Endothelial cell of umbilical vein (primary cell): ENCODE measurements around the gene LIMK2. TPM values are rescaled to one million over a fixed set of nuclear protein-coding genes. Genes with fewer than 3 reads are reported as not detected.

Source experiments
- BruUV-seq: library from RNA; stranded (reverse); fragments of 400-500 nt; replicated peaks from 2 replicates; lab custom pipeline; 2021; lab: Mats Ljungman, UMichigan
- CTCF ChIA-PET: fragments of 300-600, 350-600 bp; sonication (Branson Sonifier 250); formaldehyde crosslinking; loops from one replicate; lab custom pipeline; 2021; ENCODE audit warnings: antibody characterized with exemption, inconsistent platforms; lab: Charles Lee
- POLR2A ChIA-PET: fragments of 300-600, 350-600 bp; sonication (Branson Sonifier 250); formaldehyde crosslinking; loops from one replicate; lab custom pipeline; 2021; ENCODE audit warnings: antibody characterized with exemption, inconsistent platforms; lab: Charles Lee
- DNase-seq: peaks from one replicate; pipeline ENCODE4 v3.0.0-alpha.2; 2011; ENCODE audit warnings: low read depth, low spot score
- FAIRE-seq: peaks from 2 replicates; lab custom pipeline; 2011; peaks lifted over from hg19 to GRCh38; lab: Jason Lieb, UNC
- H2AFZ ChIP-seq: 2 replicates; pipeline ENCODE4 v1.6.0; 2012; ENCODE audit warnings: low read depth, low read length, control low read depth, inconsistent platforms
- H3K27ac ChIP-seq: 2 replicates; pipeline ENCODE4 v1.5.1; 2011; ENCODE audit warnings: low read depth, mild to moderate bottlenecking, control low read depth, low read length, moderate library complexity; ENCODE audit not compliant: insufficient read depth
- H3K27me3 ChIP-seq, 2 experiments: 2 replicates each; pipeline versions ENCODE4 v1.6.0 to v1.6.1; 2011; ENCODE audit warnings: low read length in 2 of 2, mixed read lengths in 1 of 2; ENCODE audit not compliant: control insufficient read depth in 2 of 2, insufficient read depth in 2 of 2
- H3K36me3 ChIP-seq, 2 experiments: 2 replicates in 1 of 2; 3 replicates in 1 of 2; pipeline ENCODE4 v1.5.1; 2011; ENCODE audit warnings: low read length in 2 of 2, mild to moderate bottlenecking in 1 of 2, moderate library complexity in 1 of 2; ENCODE audit not compliant: control insufficient read depth in 2 of 2, insufficient read depth in 2 of 2; ENCODE audit errors: extremely low read depth in 1 of 2
- H3K4me1 ChIP-seq: 3 replicates; pipeline ENCODE4 v1.5.1; 2011; ENCODE audit warnings: mild to moderate bottlenecking, low read length; ENCODE audit not compliant: control insufficient read depth, insufficient read depth; ENCODE audit errors: extremely low read depth
- H3K4me2 ChIP-seq: 2 replicates; pipeline ENCODE4 v1.6.1; 2011; ENCODE audit warnings: low read length, control low read depth, mixed read lengths; ENCODE audit not compliant: insufficient read depth
- H3K4me3 ChIP-seq, 3 experiments: fragments of 200-600 bp in 1 of 3; sonication (generic), shearing (Covaris generic) in 1 of 3; replicated peaks in 1 of 3; 2 replicates each; pipeline ENCODE4 v1.5.1; 2011 to 2016; ENCODE audit warnings: control low read depth in 3 of 3, low read length in 3 of 3, mild to moderate bottlenecking in 2 of 3, inconsistent platforms in 1 of 3, low read depth in 1 of 3, moderate library complexity in 1 of 3; ENCODE audit not compliant: insufficient read depth in 1 of 3
- H3K79me2 ChIP-seq: 2 replicates; pipeline ENCODE4 v1.6.0; 2012; ENCODE audit warnings: low read length, inconsistent platforms; ENCODE audit not compliant: control insufficient read depth, insufficient read depth
- H3K9ac ChIP-seq: replicated peaks from 2 replicates; pipeline ENCODE3; 2011; ENCODE audit warnings: low read length, control low read depth; ENCODE audit not compliant: insufficient read depth; ENCODE audit errors: extremely low read depth
- H3K9me1 ChIP-seq: replicated peaks from 3 replicates; pipeline ENCODE4 v1.6.0; 2011; ENCODE audit warnings: mild to moderate bottlenecking, low read length; ENCODE audit not compliant: control insufficient read depth, insufficient read depth; ENCODE audit errors: extremely low read depth
- H3K9me3 ChIP-seq: replicated peaks from 2 replicates; pipeline ENCODE4 v1.5.1; 2012; ENCODE audit warnings: low read length, inconsistent platforms; ENCODE audit not compliant: control insufficient read depth, insufficient read depth
- H4K20me1 ChIP-seq: replicated peaks from 2 replicates; pipeline ENCODE3; 2011; ENCODE audit warnings: mild to moderate bottlenecking, low read length; ENCODE audit not compliant: control insufficient read depth, insufficient read depth; ENCODE audit errors: extremely low read depth
- EZH2 ChIP-seq: IDR thresholded peaks from 2 replicates; pipeline ENCODE4 v1.6.1; 2012; ENCODE audit warnings: borderline replicate concordance, low read depth, mild to moderate bottlenecking, moderate library complexity, low read length, inconsistent platforms; ENCODE audit not compliant: severe bottlenecking
- FOS ChIP-seq: IDR thresholded peaks from 2 replicates; pipeline ENCODE4 v1.6.1; 2011; ENCODE audit warnings: mild to moderate bottlenecking, low read length, moderate library complexity, borderline replicate concordance; ENCODE audit not compliant: insufficient read depth
- GATA2 ChIP-seq: IDR thresholded peaks from 2 replicates; pipeline ENCODE4 v1.7.0; 2011; ENCODE audit warnings: low read depth, mild to moderate bottlenecking, moderate library complexity, mixed read lengths, low read length; ENCODE audit not compliant: insufficient read length, insufficient read depth
- JUN ChIP-seq: IDR thresholded peaks from 2 replicates; pipeline ENCODE4 v1.6.1; 2011; ENCODE audit warnings: borderline replicate concordance, low read depth; ENCODE audit not compliant: insufficient read length, insufficient read depth
- MYC ChIP-seq: IDR thresholded peaks from one replicate; pipeline ENCODE4 v1.6.1; 2011; ENCODE audit warnings: mild to moderate bottlenecking, low read depth, low read length
- POLR2A ChIP-seq: IDR thresholded peaks from 2 replicates; pipeline ENCODE4 v1.6.1; 2012; ENCODE audit warnings: low read depth, mild to moderate bottlenecking, control low read depth, low read length
- POLR2AphosphoS5 ChIP-seq: IDR thresholded peaks from 2 replicates; pipeline ENCODE4 v1.6.1; 2012; ENCODE audit warnings: low read depth, mild to moderate bottlenecking, control low read depth, low read length, moderate library complexity; ENCODE audit not compliant: insufficient read depth
- dilution Hi-C: fragments of 300-500 bp; cut with MboI; formaldehyde crosslinking; loops from one replicate; pipeline ENCODE4 v1.15.0; 2019; ENCODE audit warnings: low sequenced_read_pairs; ENCODE audit not compliant: extremely low pct_ligation_motif_present
- intact Hi-C: fragments of 100-400 bp; cut with micrococcal nuclease; formaldehyde crosslinking; loops from one replicate; pipeline ENCODE4 v1.10.0; 2022
- polyA plus RNA-seq, 4 experiments: library from polyadenylated mRNA; depleted of rRNA in 3 of 4; stranded (reverse) in 3 of 4; unstranded in 1 of 4; fragments of >200 nt; gene quantifications; 2 replicates each; pipeline versions ENCODE4 v1.2.1 to v1.2.3, GENCODE V29; 2011 to 2012; ENCODE audit warnings: missing spikeins in 1 of 4
- total RNA-seq: library from RNA; stranded (reverse); gene quantifications from 2 replicates; pipeline ENCODE4 v1.2.3, GENCODE V29; 2021
- TF ChIP-seq, protein P1 (sequence below), 2 donors: IDR thresholded peaks; 1 replicate in 1 of 2; 2 replicates in 1 of 2; pipeline ENCODE4 v1.5.1; 2011; ENCODE audit warnings: low read length in 2 of 2, mild to moderate bottlenecking in 2 of 2, moderate library complexity in 2 of 2, control low read depth in 1 of 2, inconsistent platforms in 1 of 2, low read depth in 1 of 2; ENCODE audit not compliant: insufficient read depth in 1 of 2; ENCODE audit errors: extremely low read depth in 1 of 2
- TF ChIP-seq, protein P2 (sequence below): IDR thresholded peaks from 2 replicates; pipeline ENCODE4 v1.6.1; 2011; ENCODE audit not compliant: insufficient read depth, insufficient read length

LIMK2 gene
- total and polyA plus RNA-seq, 2 donors (not counting 3 experiments of a cell fraction or from before 2014, with no cell fraction given), result 23.2 to 76.7 TPM

DNA sequence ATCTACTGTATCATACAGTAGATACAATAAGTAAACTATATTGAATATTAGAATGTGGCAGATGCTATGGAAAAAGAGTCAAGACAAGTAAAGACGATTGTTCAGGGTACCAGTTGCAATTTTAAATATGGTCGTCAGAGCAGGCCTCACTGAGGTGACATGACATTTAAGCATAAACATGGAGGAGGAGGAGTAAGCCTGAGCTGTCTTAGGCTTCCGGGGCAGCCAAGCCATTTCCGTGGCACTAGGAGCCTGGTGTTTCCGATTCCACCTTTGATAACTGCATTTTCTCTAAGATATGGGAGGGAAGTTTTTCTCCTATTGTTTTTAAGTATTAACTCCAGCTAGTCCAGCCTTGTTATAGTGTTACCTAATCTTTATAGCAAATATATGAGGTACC, 65.6 kb downstream of the LIMK2 start:
- Histone ChIP-seq H3K9ac (no peak overlapping the region), H3K4me1 (no peaks in the 10 kb centered on the region), H3K9me3 (no peaks in the 10 kb centered on the region), H3K4me2 (no peak overlapping the region), H3K9me1 (no peaks in the 10 kb centered on the region), H3K79me2 (no peaks in the 10 kb centered on the region), H4K20me1 (no peaks in the 10 kb centered on the region), H2AFZ (no peak overlapping the region), H3K27ac (no peak overlapping the region), H3K36me3 (peaks cover 18 to 53% of the 10 kb centered on the region in 2 experiments), H3K27me3 (no peaks in the 10 kb centered on the region), H3K4me3 (no peak overlapping the region)
- DNase-seq, result no peak
- intact Hi-C loops (no loop called here), dilution Hi-C loops (no loop called here)
- BruUV-seq, result no TSS peak
- TF ChIP-seq POLR2AphosphoS5 (no peak), JUN (no peak), EZH2 (no peak)
- ChIA-PET POLR2A (no interaction called here), CTCF (interaction anchor here (2.7 kb wide), 1 partner anchor 36 kb away, joined by 7 read pairs; no protein-coding TSS in a partner anchor)
- no peak for FAIRE-seq

DNA sequence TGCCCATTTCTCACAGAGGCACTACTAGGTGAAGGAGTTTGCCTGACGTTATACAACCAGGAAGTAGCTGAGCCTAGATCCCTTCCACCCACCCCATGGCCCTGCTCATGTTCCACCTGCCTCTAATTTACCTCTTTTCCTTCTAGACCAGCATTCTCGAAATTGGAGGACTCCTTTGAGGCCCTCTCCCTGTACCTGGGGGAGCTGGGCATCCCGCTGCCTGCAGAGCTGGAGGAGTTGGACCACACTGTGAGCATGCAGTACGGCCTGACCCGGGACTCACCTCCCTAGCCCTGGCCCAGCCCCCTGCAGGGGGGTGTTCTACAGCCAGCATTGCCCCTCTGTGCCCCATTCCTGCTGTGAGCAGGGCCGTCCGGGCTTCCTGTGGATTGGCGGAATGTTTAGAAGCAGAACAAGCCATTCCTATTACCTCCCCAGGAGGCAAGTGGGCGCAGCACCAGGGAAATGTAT, 66.1 kb downstream of the LIMK2 start:
- CTCF ChIA-PET, result interaction anchor here (0.5 to 2.7 kb wide), 3 partner anchors 10 to 35 kb away, joined by 3 to 7 read pairs (median 5); no protein-coding TSS in a partner anchor
- DNase-seq (no peak), FAIRE-seq (no peak)
- dilution Hi-C loops, result no loop called here
- Histone ChIP-seq H3K4me3 (no peak overlapping the region), H3K27me3 (no peaks in the 10 kb centered on the region), H3K9me3 (no peaks in the 10 kb centered on the region), H4K20me1 (no peaks in the 10 kb centered on the region), H3K9ac (no peak overlapping the region), H3K36me3 (peaks cover 14 to 53% of the 10 kb centered on the region in 2 experiments), H3K4me1 (no peaks in the 10 kb centered on the region), H3K79me2 (no peaks in the 10 kb centered on the region), H2AFZ (no peak overlapping the region), H3K9me1 (no peaks in the 10 kb centered on the region), H3K27ac (no peak overlapping the region), H3K4me2 (no peak overlapping the region)
- TF ChIP-seq MYC, result no peak
- no peak for TF ChIP-seq GATA2
- TF ChIP-seq POLR2AphosphoS5, result no peak
- TF ChIP-seq FOS, result no peak
- TF ChIP-seq, protein P1, sequence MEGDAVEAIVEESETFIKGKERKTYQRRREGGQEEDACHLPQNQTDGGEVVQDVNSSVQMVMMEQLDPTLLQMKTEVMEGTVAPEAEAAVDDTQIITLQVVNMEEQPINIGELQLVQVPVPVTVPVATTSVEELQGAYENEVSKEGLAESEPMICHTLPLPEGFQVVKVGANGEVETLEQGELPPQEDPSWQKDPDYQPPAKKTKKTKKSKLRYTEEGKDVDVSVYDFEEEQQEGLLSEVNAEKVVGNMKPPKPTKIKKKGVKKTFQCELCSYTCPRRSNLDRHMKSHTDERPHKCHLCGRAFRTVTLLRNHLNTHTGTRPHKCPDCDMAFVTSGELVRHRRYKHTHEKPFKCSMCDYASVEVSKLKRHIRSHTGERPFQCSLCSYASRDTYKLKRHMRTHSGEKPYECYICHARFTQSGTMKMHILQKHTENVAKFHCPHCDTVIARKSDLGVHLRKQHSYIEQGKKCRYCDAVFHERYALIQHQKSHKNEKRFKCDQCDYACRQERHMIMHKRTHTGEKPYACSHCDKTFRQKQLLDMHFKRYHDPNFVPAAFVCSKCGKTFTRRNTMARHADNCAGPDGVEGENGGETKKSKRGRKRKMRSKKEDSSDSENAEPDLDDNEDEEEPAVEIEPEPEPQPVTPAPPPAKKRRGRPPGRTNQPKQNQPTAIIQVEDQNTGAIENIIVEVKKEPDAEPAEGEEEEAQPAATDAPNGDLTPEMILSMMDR (IDR thresholded peaks at IDR 0.05; ENCODE audit: extremely low read depth in 1 of 2, insufficient read depth in 1 of 2, low read depth in 1 of 2, low read length in 2 of 2), result no peak
- TF ChIP-seq EZH2, result no peak
- no peak for TF ChIP-seq POLR2A
- TF ChIP-seq JUN, result no peak
- TF ChIP-seq, protein P2, sequence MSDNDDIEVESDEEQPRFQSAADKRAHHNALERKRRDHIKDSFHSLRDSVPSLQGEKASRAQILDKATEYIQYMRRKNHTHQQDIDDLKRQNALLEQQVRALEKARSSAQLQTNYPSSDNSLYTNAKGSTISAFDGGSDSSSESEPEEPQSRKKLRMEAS, result no peak
- POLR2A ChIA-PET, result no interaction called here
- no TSS peak for BruUV-seq
- intact Hi-C loops, result no loop called here
